AG10803 (cell line): Measurements from ENCODE around the gene BNC2.

Experiments
- DNase-seq: peaks from one replicate; pipeline ENCODE4 v3.0.0; 2010; ENCODE audit warnings: low read depth
- H3K4me3 ChIP-seq: 2 replicates; pipeline ENCODE4 v1.5.1; 2011; ENCODE audit warnings: mild to moderate bottlenecking, low read length, control low read depth
- TF ChIP-seq, protein P1 (sequence below): conservative IDR thresholded peaks from 2 replicates; pipeline ENCODE4 v1.5.1; 2011; ENCODE audit warnings: mild to moderate bottlenecking, low read length, control low read depth, inconsistent platforms

BNC2 gene

DNA sequence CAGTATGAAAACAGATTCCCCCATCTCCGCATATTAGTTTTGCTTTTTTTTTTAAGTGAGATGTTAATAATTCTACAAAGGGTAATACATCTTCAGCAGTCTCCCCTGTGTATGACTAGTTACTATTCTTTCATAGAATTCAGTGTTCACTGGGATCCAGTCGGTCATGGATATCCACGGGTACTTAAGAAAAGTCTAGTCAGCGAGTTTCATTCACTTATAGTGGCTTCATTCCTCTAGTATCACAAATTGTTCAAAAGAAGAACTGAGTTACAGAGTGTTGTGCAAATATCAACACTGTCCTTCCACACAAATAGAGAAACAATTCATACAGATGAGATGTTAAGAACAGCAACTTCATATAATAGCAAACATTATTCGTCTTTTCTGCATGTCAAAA, 35.7 kb downstream of the BNC2 start:
- TF ChIP-seq, protein P1, sequence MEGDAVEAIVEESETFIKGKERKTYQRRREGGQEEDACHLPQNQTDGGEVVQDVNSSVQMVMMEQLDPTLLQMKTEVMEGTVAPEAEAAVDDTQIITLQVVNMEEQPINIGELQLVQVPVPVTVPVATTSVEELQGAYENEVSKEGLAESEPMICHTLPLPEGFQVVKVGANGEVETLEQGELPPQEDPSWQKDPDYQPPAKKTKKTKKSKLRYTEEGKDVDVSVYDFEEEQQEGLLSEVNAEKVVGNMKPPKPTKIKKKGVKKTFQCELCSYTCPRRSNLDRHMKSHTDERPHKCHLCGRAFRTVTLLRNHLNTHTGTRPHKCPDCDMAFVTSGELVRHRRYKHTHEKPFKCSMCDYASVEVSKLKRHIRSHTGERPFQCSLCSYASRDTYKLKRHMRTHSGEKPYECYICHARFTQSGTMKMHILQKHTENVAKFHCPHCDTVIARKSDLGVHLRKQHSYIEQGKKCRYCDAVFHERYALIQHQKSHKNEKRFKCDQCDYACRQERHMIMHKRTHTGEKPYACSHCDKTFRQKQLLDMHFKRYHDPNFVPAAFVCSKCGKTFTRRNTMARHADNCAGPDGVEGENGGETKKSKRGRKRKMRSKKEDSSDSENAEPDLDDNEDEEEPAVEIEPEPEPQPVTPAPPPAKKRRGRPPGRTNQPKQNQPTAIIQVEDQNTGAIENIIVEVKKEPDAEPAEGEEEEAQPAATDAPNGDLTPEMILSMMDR: no peak
- DNase-seq: no peak

DNA sequence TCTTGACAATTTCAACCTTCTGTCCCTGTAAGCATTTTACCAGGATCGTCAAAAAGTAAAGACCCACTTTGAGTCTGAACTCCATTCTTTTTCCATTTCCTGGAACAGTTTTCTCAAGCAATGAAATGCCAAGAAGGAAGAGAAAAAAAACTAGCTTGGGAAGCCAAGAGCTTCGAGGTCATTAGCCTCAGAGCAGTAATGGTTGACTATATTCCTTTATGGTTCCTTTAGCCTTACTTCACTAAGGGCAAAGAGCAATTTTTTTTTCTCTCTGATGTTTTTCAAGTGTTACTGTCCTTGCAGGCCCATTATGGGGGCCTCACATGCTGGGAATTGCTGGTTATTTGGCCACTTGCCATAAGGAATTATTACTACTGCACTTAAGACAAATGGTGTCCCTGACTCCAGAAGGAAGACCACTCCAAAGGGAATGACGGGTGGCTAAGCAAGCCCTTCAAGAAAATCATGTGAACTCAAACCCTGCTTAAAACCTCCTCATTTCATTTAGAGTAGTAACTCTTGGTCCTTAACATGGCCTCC, 37.1 kb downstream of the BNC2 start:
- no peak for DNase-seq
- no peak overlapping the region for H3K4me3 ChIP-seq
- TF ChIP-seq, protein P1: no peak

More for the DNA sequence above, 35.7 kb downstream of the BNC2 start:
- no peak overlapping the region for H3K4me3 ChIP-seq

DNA sequence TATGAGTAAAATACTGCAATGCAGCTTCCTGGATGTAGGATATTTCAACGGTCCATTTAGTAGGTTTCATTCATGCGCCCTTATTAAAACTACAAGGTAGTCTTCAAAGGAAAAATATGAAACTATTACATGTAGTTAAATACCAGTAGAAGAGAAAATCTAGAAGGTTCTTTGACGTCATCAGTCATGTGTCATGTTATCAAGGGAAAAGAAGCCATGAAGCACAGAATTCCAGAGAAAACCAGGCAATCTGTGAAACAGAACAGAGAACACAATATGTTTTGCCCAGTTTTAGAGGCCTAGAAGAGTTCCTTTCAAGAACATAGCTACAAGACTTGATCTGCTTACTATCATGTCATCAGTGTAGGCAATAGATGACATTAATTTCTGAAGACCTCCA, 38.4 kb downstream of the BNC2 start:
- H3K4me3 ChIP-seq: no peak overlapping the region
- TF ChIP-seq, protein P1: no peak

DNA sequence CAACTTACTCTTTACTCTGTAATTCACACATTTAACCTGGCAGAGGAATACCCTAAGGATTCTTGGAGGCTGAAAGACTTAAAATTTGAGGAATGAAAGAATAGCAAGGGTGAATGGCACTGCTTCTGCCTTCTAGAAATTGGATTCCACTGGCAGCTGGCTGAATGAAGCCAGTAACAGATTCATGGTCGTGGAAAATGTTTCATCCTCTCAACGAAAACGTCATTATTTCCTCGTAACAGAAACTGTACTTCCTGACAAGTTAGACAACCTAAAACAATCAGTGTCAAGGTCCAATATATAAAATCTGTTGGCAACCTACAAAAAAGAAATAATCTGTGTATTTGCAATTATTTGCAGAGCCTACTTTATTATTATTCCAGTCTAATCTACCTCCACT, 39.7 kb downstream of the BNC2 start:
- DNase-seq: no peak
- no peak overlapping the region for H3K4me3 ChIP-seq
- TF ChIP-seq, protein P1: no peak

More for the DNA sequence above, 38.4 kb downstream of the BNC2 start:
- DNase-seq: no peak

DNA sequence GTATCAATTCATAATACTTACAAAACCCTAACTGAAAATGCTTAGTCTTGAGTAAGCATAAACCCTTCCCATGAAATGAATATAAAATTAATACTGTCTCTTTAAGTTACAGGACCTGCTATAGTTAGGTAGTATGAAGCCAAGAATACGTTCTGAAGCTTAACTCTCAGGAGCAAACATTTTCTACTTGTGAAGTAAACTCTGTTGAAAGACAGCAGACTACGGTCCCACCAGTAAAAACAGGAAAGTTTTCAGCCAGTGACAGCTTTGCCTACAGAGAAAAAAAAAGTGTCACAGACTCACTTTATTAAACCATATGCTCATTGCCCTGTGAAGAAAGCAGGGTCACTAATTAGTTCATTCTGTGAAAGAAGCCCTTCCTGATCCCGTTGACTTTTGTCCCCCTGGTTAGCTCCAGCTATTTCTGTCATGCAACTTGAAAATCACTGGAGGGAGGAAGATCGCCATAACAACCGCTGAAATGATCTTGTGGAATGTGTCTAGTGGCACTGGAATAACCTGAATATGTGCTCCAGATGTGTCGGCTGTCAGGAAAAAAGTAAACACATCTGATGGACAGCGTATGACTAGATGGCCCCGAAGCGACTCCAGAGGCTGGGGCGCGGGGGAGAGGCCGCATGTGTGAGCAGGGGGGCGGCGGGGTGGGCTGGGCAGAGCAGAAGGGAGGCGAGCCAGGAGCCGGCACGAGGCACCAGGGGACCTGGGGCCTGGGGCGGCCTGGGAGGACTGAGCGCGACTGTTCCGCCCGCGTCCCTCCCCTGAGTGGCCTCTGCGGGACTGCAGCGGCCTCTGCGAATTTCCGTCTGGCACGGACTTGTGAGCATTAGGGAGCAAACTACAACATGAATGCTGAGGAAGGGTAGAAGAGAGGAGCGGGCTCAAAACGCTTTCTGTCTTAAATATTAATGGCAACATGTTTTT, 41.9 kb downstream of the BNC2 start:
- peak overlapping the region; percentile 48 for H3K4me3 ChIP-seq
- peak; percentile 90 for DNase-seq
- TF ChIP-seq, protein P1: no peak

DNA sequence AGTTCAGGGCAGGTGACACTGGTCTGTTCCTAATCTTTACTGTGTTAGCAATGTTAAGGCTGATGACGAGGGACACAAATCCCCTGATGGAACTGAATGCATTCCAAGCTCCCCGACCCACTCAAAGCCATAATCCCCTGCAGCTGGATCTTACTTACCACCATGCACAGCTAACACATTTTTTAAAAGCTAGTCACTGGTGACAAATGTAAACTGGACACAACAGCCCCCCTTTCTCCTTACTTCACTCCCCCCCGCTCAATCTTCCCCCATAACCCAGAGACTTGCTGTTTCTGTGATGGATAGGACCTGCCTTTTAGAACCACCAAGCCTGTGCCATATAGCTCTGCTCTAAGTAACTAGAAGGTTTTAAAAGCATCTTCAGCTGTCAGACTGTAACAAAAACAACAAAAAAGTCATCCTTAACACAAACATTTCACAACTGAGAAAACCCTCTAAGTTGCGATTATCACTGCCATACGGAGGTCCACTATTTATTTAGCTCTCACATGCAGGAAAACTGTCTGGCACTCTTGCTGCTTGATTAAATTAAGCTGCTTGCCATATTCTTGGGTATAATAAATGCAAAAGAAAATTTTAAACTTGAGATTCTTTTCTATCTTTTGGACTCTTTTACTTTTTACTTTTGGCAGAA, 44.4 kb downstream of the BNC2 start:
- H3K4me3 ChIP-seq: no peak overlapping the region
- TF ChIP-seq, protein P1: no peak
- peak; percentile 87 for DNase-seq
